H9 (cell line): Measurements from ENCODE around the gene DHRS1. TPM values are rescaled to one million over a fixed set of nuclear protein-coding genes. Genes with fewer than 3 reads are reported as not detected.

Experiments
- DNase-seq: peaks from one replicate; pipeline ENCODE4 v3.0.0-alpha.2; 2017
- H2AFZ ChIP-seq: one replicate; pipeline ENCODE4 v1.6.1; 2013; ENCODE audit warnings: mild to moderate bottlenecking, low read length, control low read depth, moderate library complexity
- H2AK5ac ChIP-seq: 2 replicates; pipeline ENCODE4 v1.6.1; 2013; ENCODE audit warnings: low read length, control low read depth, mixed read lengths; ENCODE audit not compliant: insufficient read length
- H2BK120ac ChIP-seq: one replicate; pipeline ENCODE4 v1.6.1; 2013; ENCODE audit warnings: low read depth, mild to moderate bottlenecking, low read length, control low read depth, inconsistent platforms; ENCODE audit not compliant: poor library complexity, severe bottlenecking
- H2BK12ac ChIP-seq: 2 replicates; pipeline ENCODE4 v1.6.1; 2013; ENCODE audit warnings: low read length, control low read depth, mixed read lengths, low read depth; ENCODE audit not compliant: insufficient read length
- H2BK15ac ChIP-seq: 2 replicates; pipeline ENCODE4 v1.6.1; 2013; ENCODE audit warnings: low read depth, low read length, control low read depth
- H2BK20ac ChIP-seq: one replicate; pipeline ENCODE4 v1.6.1; 2013; ENCODE audit warnings: low read depth, mild to moderate bottlenecking, low read length, control low read depth, inconsistent platforms; ENCODE audit not compliant: poor library complexity, severe bottlenecking
- H2BK5ac ChIP-seq: 2 replicates; pipeline ENCODE4 v1.6.1; 2013; ENCODE audit warnings: low read length, control low read depth, mixed read lengths; ENCODE audit not compliant: insufficient read length
- H3K14ac ChIP-seq: 2 replicates; pipeline ENCODE4 v1.6.1; 2013; ENCODE audit warnings: low read length, control low read depth; ENCODE audit not compliant: insufficient read depth
- H3K18ac ChIP-seq: 2 replicates; pipeline ENCODE4 v1.6.1; 2013; ENCODE audit warnings: low read depth, mild to moderate bottlenecking, mixed read lengths, low read length, control low read depth; ENCODE audit not compliant: insufficient read length
- H3K23ac ChIP-seq: 2 replicates; pipeline ENCODE4 v1.6.1; 2013; ENCODE audit warnings: low read length, control low read depth, mixed read lengths, low read depth; ENCODE audit not compliant: insufficient read length
- H3K23me2 ChIP-seq: 2 replicates; pipeline ENCODE4 v1.6.1; 2013; ENCODE audit warnings: low read depth, mild to moderate bottlenecking, mixed read lengths, low read length, control low read depth; ENCODE audit not compliant: insufficient read length, poor library complexity, severe bottlenecking
- H3K27ac ChIP-seq: 2 replicates; pipeline ENCODE4 v1.5.1; 2013; ENCODE audit warnings: low read length, control low read depth, mixed read lengths, low read depth; ENCODE audit not compliant: insufficient read length
- H3K27me3 ChIP-seq: 2 replicates; pipeline ENCODE4 v1.6.1; 2013; ENCODE audit warnings: low read length, control low read depth, inconsistent platforms; ENCODE audit not compliant: insufficient read depth
- H3K4ac ChIP-seq: 2 replicates; pipeline ENCODE4 v1.6.1; 2013; ENCODE audit warnings: low read depth, mild to moderate bottlenecking, control low read depth, inconsistent platforms, low read length, moderate library complexity
- H3K4me1 ChIP-seq: 2 replicates; pipeline ENCODE4 v1.6.1; 2013; ENCODE audit warnings: low read length, control low read depth, inconsistent platforms; ENCODE audit not compliant: insufficient read depth
- H3K4me2 ChIP-seq: 2 replicates; pipeline ENCODE4 v1.6.1; 2013; ENCODE audit warnings: low read length, control low read depth, mixed read lengths; ENCODE audit not compliant: insufficient read length, insufficient read depth
- H3K56ac ChIP-seq: 2 replicates; pipeline ENCODE4 v1.6.1; 2013; ENCODE audit warnings: low read depth, mild to moderate bottlenecking, mixed read lengths, low read length, control low read depth; ENCODE audit not compliant: insufficient read length
- H3K79me1 ChIP-seq: 2 replicates; pipeline ENCODE4 v1.6.1; 2013; ENCODE audit warnings: low read depth, mild to moderate bottlenecking, moderate library complexity, low read length, control low read depth, inconsistent platforms; ENCODE audit not compliant: insufficient read depth, poor library complexity, severe bottlenecking
- H3K79me2 ChIP-seq: 2 replicates; pipeline ENCODE4 v1.6.1; 2013; ENCODE audit warnings: low read length, control low read depth, inconsistent platforms; ENCODE audit not compliant: insufficient read depth
- H3K9ac ChIP-seq: 2 replicates; pipeline ENCODE4 v1.6.1; 2013; ENCODE audit warnings: low read length, control low read depth, mixed read lengths; ENCODE audit not compliant: insufficient read length; ENCODE audit errors: extremely low read depth
- H3K9me3 ChIP-seq: one replicate; pipeline ENCODE4 v1.6.1; 2013; ENCODE audit warnings: low read depth, low read length, inconsistent platforms; ENCODE audit not compliant: control insufficient read depth
- H3T11ph ChIP-seq: one replicate; pipeline ENCODE4 v1.6.1; 2013; ENCODE audit warnings: mild to moderate bottlenecking, low read length, control low read depth, inconsistent platforms
- H4K20me1 ChIP-seq: one replicate; pipeline ENCODE4 v1.6.1; 2013; ENCODE audit not compliant: control insufficient read depth, insufficient read length, insufficient read depth
- H4K5ac ChIP-seq: 2 replicates; pipeline ENCODE4 v1.6.1; 2013; ENCODE audit warnings: low read depth, mild to moderate bottlenecking, mixed read lengths, low read length, control low read depth; ENCODE audit not compliant: insufficient read length
- H4K8ac ChIP-seq: replicated peaks from 2 replicates; pipeline ENCODE4 v1.6.1; 2013; ENCODE audit warnings: low read length, control low read depth, mixed read lengths, low read depth; ENCODE audit not compliant: insufficient read length
- H4K91ac ChIP-seq: 2 replicates; pipeline ENCODE4 v1.6.1; 2013; ENCODE audit warnings: low read depth, mild to moderate bottlenecking, moderate library complexity, mixed read lengths, low read length, control low read depth; ENCODE audit not compliant: insufficient read length
- H3K27ac Mint-ChIP-seq, 3 experiments: 2 replicates in 2 of 3; 3 replicates in 1 of 3; pipeline ENCODE4 v1.8.0; 2020 to 2021; ENCODE audit warnings: mixed read lengths in 3 of 3, mild to moderate bottlenecking in 1 of 3, moderate library complexity in 1 of 3
- H3K27me3 Mint-ChIP-seq: 2 replicates; pipeline ENCODE4 v1.8.0; 2021; ENCODE audit warnings: low read depth, mild to moderate bottlenecking, moderate library complexity, mixed read lengths
- H3K36me3 Mint-ChIP-seq, 3 experiments: 2 replicates in 2 of 3; 3 replicates in 1 of 3; pipeline ENCODE4 v1.8.0; 2020 to 2021; ENCODE audit warnings: low read depth in 3 of 3, mixed read lengths in 3 of 3; ENCODE audit not compliant: insufficient read depth in 1 of 3
- H3K4me1 Mint-ChIP-seq, 2 experiments: 2 replicates each; pipeline ENCODE4 v1.8.0; 2020; ENCODE audit warnings: mixed read lengths in 2 of 2
- H3K4me3 Mint-ChIP-seq, 2 experiments: 2 replicates in 1 of 2; 3 replicates in 1 of 2; pipeline ENCODE4 v1.8.0; 2020 to 2021; ENCODE audit warnings: mild to moderate bottlenecking in 2 of 2, mixed read lengths in 2 of 2, moderate library complexity in 1 of 2
- H3K9me3 Mint-ChIP-seq, 2 experiments: 2 replicates in 1 of 2; 3 replicates in 1 of 2; pipeline ENCODE4 v1.8.0; 2020; ENCODE audit warnings: mild to moderate bottlenecking in 2 of 2, mixed read lengths in 2 of 2, moderate library complexity in 1 of 2
- WGBS: extraction: QIAGEN DNeasy Blood & Tissue Kit; methylation state at CpG from one replicate; pipeline ENCODE4 v1.1.7; 2013; ENCODE audit warnings: missing lambda C conversion rate, low lambda C conversion rate, mixed read lengths; ENCODE audit not compliant: insufficient read length; ENCODE audit errors: extremely low coverage; 5-methylcytosine and 5-hydroxymethylcytosine counted together
- total RNA-seq: library from RNA; stranded (reverse); gene quantifications from 2 replicates; pipeline ENCODE4 v1.2.1, GENCODE V29; 2021
- TF ChIP-seq, protein P1 (sequence below): fragments of 200-600 bp; sonication (generic); conservative IDR thresholded peaks from 3 replicates; pipeline ENCODE4 v1.8.0; 2021; ENCODE audit warnings: antibody characterized with exemption, mild to moderate bottlenecking

Gene DHRS1
- total RNA-seq, 1 experiment from 2014 or later = 19.1 TPM

DNA sequence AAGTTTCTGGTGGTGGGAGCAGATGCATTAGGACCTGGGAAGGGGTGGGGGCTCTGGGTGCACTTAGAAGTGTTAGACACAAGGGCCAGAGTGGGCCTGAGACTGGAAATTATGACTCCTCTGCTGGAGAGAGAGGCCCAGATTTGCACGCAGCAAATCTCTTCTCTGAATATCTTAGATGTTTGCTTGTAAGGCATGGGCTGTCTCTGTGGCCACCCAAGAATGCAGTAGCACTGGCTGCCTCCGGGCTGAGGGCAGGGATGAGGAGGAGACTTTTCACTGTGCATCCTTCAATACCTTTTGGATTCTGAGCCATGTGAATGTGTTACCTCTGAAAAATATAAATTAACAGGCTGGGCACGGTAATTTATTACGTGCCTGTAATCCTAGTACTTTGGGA is 14.2 kb downstream of the DHRS1 start:
- Histone ChIP-seq H4K8ac (no peak overlapping the region), H3K9ac (no peak overlapping the region), H4K20me1 (no peaks in the 10 kb centered on the region), H2AFZ (no peak overlapping the region), H3K4ac (no peak overlapping the region), H2AK5ac (no peak overlapping the region), H2BK120ac (no peak overlapping the region), H3K27ac (no peak overlapping the region), H3K79me2 (no peaks in the 10 kb centered on the region), H3K23ac (no peak overlapping the region), H3K14ac (no peak overlapping the region), H3K9me3 (no peaks in the 10 kb centered on the region), H4K91ac (no peak overlapping the region), H3K27me3 (no peaks in the 10 kb centered on the region), H4K5ac (no peak overlapping the region), H3K4me2 (no peak overlapping the region), H2BK20ac (no peak overlapping the region), H2BK5ac (no peak overlapping the region), H3K79me1 (no peaks in the 10 kb centered on the region), H2BK12ac (no peak overlapping the region), H3K4me1 (no peaks in the 10 kb centered on the region), H3K23me2 (no peaks in the 10 kb centered on the region), H3K56ac (no peak overlapping the region), H3T11ph (no peak overlapping the region), H3K18ac (no peak overlapping the region), H2BK15ac (no peak overlapping the region)
- DNase-seq = no peak
- WGBS = no CpG with 5 or more reads among the region's 4 CpGs
- H3K4me1 Mint-ChIP-seq = peaks cover 2% of the 10 kb centered on the region in 2 experiments; a peak in 1 of 4 replicates
- no peak overlapping the region for H3K4me3 Mint-ChIP-seq
- no peak overlapping the region for H3K27ac Mint-ChIP-seq
- TF ChIP-seq, protein P1, sequence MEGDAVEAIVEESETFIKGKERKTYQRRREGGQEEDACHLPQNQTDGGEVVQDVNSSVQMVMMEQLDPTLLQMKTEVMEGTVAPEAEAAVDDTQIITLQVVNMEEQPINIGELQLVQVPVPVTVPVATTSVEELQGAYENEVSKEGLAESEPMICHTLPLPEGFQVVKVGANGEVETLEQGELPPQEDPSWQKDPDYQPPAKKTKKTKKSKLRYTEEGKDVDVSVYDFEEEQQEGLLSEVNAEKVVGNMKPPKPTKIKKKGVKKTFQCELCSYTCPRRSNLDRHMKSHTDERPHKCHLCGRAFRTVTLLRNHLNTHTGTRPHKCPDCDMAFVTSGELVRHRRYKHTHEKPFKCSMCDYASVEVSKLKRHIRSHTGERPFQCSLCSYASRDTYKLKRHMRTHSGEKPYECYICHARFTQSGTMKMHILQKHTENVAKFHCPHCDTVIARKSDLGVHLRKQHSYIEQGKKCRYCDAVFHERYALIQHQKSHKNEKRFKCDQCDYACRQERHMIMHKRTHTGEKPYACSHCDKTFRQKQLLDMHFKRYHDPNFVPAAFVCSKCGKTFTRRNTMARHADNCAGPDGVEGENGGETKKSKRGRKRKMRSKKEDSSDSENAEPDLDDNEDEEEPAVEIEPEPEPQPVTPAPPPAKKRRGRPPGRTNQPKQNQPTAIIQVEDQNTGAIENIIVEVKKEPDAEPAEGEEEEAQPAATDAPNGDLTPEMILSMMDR = no peak
- no peaks in the 10 kb centered on the region for H3K9me3 Mint-ChIP-seq
- H3K27me3 Mint-ChIP-seq = no peaks in the 10 kb centered on the region
- peaks cover 0 to 7% (median under 1%) of the 10 kb centered on the region in 3 experiments; a peak in 2 of 7 replicates for H3K36me3 Mint-ChIP-seq
